Stimulated activated CD4-positive, alpha-beta T cell treated with anti-CD3 and anti-CD28 coated beads, Interleukin-4, amount 100 ng/mL, for 48 hours (primary cell): ENCODE data around the gene TRIM63.

ENCODE experiments used
- DNase-seq, 2 donors: peaks; one replicate each; pipeline ENCODE4 v3.0.0-alpha.2; 2020; ENCODE audit warnings: low read depth in 2 of 2

TRIM63 gene

GRCh38 chr1:26016953-26017545, 50.4 kb downstream of the TRIM63 start:
- DNase-seq, result no peak

DNA sequence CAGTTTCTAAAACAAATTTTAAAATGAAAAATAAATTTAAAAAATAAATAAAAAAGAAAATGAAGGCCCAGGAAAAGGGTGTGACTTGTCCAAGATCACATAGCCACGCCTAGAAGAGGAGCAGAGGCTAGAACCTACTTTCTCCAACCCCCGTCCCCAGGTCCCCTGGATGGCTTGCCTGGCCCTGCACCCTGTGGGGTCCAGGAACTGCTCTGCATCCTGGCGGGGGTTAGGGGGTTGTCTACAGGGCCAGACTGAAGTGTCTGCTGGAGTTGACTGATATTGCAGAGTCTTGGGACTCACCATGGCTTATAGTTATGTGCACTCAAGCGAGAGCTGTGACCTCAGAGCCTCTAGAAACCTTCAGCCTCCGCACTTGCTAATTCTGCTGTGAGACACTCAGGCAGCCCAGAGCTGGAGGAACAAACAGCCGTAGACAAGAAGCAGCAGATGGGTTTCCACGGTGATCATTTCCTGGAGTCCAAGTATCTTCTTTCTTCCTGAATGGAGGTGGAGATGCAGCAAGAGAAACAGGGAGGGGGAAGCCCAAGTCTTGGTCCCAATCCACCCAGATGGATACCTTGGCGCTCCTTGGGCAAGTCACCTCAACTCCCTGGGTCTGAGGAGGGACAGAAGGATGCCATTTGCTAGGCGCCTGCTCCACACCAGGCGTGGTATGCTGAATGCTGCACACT, 51.0 kb downstream of the TRIM63 start:
- no peak for DNase-seq

DNA sequence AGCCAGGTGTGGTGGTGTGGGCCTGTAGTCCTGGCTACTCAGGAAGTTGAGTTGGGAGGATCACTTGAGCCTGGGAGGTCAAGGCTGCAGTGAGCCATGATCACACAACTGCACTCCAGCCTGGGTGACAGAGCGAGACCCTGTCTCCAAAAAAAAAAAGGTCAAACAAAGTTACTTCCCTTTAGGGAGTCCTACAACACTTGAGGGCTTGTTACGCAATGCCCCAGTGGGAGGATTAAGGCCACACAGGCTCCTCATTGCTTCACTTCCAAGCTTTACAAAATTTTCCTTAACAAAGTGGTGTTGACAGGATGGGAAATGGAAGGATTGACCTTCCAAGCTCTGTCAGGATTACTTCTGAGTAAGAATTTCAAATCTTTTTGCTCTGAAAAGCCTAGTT, 52.1 kb downstream of the TRIM63 start:
- DNase-seq, result no peak

- no peak for DNase-seq
Measured at GRCh38 chr1:26014179-26014578, 53.3 kb downstream of the TRIM63 start.

- no peak for DNase-seq
Measured at GRCh38 chr1:26012864-26013263, 54.6 kb downstream of the TRIM63 start.

DNA sequence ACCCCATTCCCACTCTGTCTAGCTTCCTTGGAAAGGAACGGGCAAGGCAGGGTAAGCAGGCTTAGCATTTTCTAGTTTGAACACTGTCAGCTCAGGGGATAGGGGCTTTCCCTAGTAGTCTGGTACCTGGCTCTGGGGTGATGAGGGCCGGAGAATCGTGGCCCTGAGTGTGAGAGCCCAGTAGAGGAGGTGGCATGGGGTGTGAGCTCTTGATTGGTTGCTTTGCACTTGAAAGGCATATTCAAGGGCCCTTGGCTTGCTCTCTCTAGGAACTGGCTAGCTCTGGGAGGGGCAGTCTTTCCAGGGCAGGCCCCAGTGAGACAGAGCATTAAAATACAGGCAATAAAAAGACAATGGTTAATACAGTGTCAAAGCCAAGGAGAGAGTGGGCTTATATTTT, 56.6 kb downstream of the TRIM63 start:
- DNase-seq, result no peak

DNA sequence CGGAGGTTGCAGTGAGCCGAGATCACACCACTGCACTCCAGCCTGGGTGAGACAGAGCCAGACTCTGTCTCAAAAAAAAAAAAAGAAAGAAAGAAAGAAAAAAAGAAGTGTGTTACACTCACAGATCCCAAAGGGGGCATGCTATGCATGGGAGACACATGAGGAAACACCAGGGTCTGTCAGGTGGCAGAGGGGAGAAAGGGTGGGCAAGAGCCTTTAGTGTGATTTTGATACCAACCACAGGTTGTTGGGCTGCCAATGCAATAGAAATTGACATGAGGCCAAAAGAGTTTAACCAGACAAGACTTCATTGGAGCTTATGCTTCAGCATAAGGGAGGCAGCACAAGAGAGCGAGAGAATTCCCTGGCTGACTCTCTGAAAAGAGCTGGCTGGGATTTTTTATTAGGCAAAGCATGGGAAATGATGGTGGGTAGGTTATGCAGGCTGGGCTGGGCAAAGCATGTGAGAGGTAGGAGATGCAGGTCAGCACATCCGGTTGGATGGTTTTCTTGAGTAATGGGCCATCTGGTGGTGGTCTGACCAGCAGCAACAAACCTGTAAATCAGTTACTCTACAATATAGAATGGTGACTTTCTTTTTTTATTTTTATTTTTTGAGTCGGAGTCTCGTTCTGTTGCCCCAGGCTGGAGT, 57.5 kb downstream of the TRIM63 start:
- no peak for DNase-seq

- DNase-seq, result no peak
Measured at GRCh38 chr1:26006710-26007109, 60.7 kb downstream of the TRIM63 start.

GRCh38 chr1:26005434-26006105, 61.9 kb downstream of the TRIM63 start:
- DNase-seq, result no peak

- DNase-seq, result no peak
Measured at GRCh38 chr1:26003756-26004155, 63.7 kb downstream of the TRIM63 start.

DNA sequence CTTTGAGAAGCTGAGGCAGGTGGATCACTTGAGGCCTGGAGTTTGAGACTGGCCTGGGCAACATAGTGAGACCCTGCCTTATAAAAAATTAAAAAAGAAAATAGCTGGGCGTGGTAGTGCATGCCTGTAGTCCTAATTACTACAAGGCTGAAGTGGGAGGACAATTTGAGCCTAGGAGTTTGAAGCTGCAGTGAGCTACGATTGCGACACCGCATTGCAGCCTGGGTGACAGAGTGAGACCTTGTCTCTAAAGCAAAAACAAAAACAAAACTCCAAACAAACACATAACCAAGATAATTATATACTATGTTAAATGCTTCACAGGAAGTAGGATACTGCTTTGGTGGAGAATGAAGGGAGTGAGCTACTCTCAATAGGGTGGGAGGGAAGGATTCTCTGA, 64.2 kb downstream of the TRIM63 start:
- DNase-seq, result no peak
